ENCODE measurements around the gene PLD1. TPM values are rescaled to one million over a fixed set of nuclear protein-coding genes. Genes with fewer than 3 reads are reported as not detected.

PLD1 gene
- total and polyA plus RNA-seq, 2 of the 8 experiments (the other 6 are each of a cell fraction or from before 2014, with no cell fraction given): 1.2 to 2.6 TPM

- Histone ChIP-seq H3K4ac (replicated peaks; ENCODE audit: insufficient read length, low read depth, low read length) (no peak overlapping the region), H2BK120ac (replicated peaks; ENCODE audit: low read depth, low read length) (no peak overlapping the region), H3K27me3 (replicated peaks in 1 of 4; ENCODE audit: control insufficient read depth in 3 of 4, extremely low read depth in 1 of 4, insufficient read depth in 3 of 4, low read length in 3 of 4) (no peaks in the 10 kb centered on the region), H2BK12ac (ENCODE audit: low read depth, low read length) (no peak overlapping the region), H3K14ac (ENCODE audit: insufficient read length) (no peak overlapping the region), H3K27ac (ENCODE audit: low read depth, low read length) (no peak overlapping the region), H2BK5ac (ENCODE audit: low read depth, low read length) (no peak overlapping the region), H4K8ac (ENCODE audit: extremely low read depth, insufficient read depth, low read length) (no peak overlapping the region), H3K9me3 (ENCODE audit: insufficient read depth in 2 of 2, low read depth in 1 of 2, low read length in 1 of 2) (no peaks in the 10 kb centered on the region), H2BK15ac (ENCODE audit: low read length) (no peak overlapping the region), H3K23me2 (ENCODE audit: low read depth, low read length) (no peaks in the 10 kb centered on the region), H4K91ac (replicated peaks; ENCODE audit: insufficient read length, low read length) (no peak overlapping the region), H4K5ac (ENCODE audit: insufficient read length, low read depth, low read length) (no peak overlapping the region), H2BK20ac (ENCODE audit: low read length) (no peak overlapping the region), H3K36me3 (ENCODE audit: control insufficient read depth in 2 of 4, insufficient read depth in 4 of 4, low read length in 3 of 4) (no peaks in the 10 kb centered on the region), H3K18ac (ENCODE audit: extremely low read depth, low read length) (no peak overlapping the region), H3K79me1 (ENCODE audit: low read depth, low read length) (no peaks in the 10 kb centered on the region), H3K23ac (ENCODE audit: insufficient read length) (no peak overlapping the region), H3K79me2 (ENCODE audit: control insufficient read depth in 1 of 2, insufficient read depth in 2 of 2, low read length in 2 of 2) (no peaks in the 10 kb centered on the region), H3K4me1 (replicated peaks in 1 of 4; ENCODE audit: control insufficient read depth in 3 of 4, insufficient read depth in 4 of 4, low read length in 3 of 4) (no peaks in the 10 kb centered on the region), H3K4me3 (ENCODE audit: extremely low read depth in 1 of 4, insufficient read depth in 2 of 4, low read depth in 3 of 4, low read length in 4 of 4) (no peak overlapping the region), H3K56ac (replicated peaks; ENCODE audit: insufficient read length, low read depth, low read length) (no peak overlapping the region), H2AFZ (ENCODE audit: low read length) (no peak overlapping the region), H2AK5ac (ENCODE audit: low read depth, low read length) (no peak overlapping the region), H3K9ac (replicated peaks in 1 of 4; ENCODE audit: extremely low read depth in 1 of 4, low read depth in 3 of 4, low read length in 3 of 4) (no peak overlapping the region), H3K4me2 (ENCODE audit: insufficient read depth in 1 of 2, low read depth in 2 of 2, low read length in 2 of 2) (no peak overlapping the region), H4K20me1 (replicated peaks in 1 of 2; ENCODE audit: control insufficient read depth in 1 of 2, insufficient read depth in 2 of 2, low read length in 2 of 2) (no peaks in the 10 kb centered on the region)
- 82% methylated on average over 6 of the region's 6 CpGs; no CpG with 5 or more reads in 1 of the 2 experiments for WGBS, 2 experiments (ENCODE audit: extremely low coverage in 1 of 2, insufficient coverage in 1 of 2, insufficient read length in 1 of 2, insufficient replicate concordance in 2 of 2, low coverage in 1 of 2, low lambda C conversion rate in 2 of 2, missing lambda C conversion rate in 1 of 2)
- FAIRE-seq (no peak), DNase-seq (ENCODE audit: low read depth in 1 of 2, low spot score in 2 of 2) (no peak)
- ChIA-PET CTCF (ENCODE audit: partially characterized antibody) (interaction anchor here (1.1 to 1.2 kb wide), 2 partner anchors 8 to 643 kb away, joined by 3 to 7 read pairs; no protein-coding TSS in a partner anchor), POLR2A (ENCODE audit: partially characterized antibody) (no interaction called here)
- TF ChIP-seq, protein P1, sequence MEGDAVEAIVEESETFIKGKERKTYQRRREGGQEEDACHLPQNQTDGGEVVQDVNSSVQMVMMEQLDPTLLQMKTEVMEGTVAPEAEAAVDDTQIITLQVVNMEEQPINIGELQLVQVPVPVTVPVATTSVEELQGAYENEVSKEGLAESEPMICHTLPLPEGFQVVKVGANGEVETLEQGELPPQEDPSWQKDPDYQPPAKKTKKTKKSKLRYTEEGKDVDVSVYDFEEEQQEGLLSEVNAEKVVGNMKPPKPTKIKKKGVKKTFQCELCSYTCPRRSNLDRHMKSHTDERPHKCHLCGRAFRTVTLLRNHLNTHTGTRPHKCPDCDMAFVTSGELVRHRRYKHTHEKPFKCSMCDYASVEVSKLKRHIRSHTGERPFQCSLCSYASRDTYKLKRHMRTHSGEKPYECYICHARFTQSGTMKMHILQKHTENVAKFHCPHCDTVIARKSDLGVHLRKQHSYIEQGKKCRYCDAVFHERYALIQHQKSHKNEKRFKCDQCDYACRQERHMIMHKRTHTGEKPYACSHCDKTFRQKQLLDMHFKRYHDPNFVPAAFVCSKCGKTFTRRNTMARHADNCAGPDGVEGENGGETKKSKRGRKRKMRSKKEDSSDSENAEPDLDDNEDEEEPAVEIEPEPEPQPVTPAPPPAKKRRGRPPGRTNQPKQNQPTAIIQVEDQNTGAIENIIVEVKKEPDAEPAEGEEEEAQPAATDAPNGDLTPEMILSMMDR (IDR thresholded peaks at IDR 0.05; ENCODE audit: control extremely low read depth in 1 of 3, insufficient read depth in 1 of 3, low read depth in 1 of 3, low read length in 3 of 3): no peak
Observed at GRCh38 chr3:171653701-171654100, 156.6 kb downstream of the PLD1 start.

All from H1 (cell line).